Keratinocyte (primary cell): Measurements from ENCODE around the gene PRSS37.

Experiments used
- EZH2 ChIP-seq: IDR thresholded peaks from one replicate; pipeline ENCODE4 v1.6.1; 2012; ENCODE audit warnings: inconsistent platforms, mild to moderate bottlenecking, low read length, moderate library complexity
- TF ChIP-seq, protein P1 (sequence below), 3 experiments: IDR thresholded peaks in 1 of 3; conservative IDR thresholded peaks in 1 of 3; optimal IDR thresholded peaks in 1 of 3; 2 replicates in 2 of 3; 3 replicates in 1 of 3; pipeline versions ENCODE3 to v1.5.1; 2011; ENCODE audit warnings: low read length in 3 of 3, mild to moderate bottlenecking in 3 of 3, moderate library complexity in 2 of 3, control low read depth in 1 of 3, inconsistent platforms in 1 of 3; ENCODE audit not compliant: insufficient read depth in 2 of 3; ENCODE audit errors: extremely low read depth in 1 of 3

GRCh38 chr7:141840708-141841107 is 577 bp downstream of the PRSS37 start:
- TF ChIP-seq, protein P1, sequence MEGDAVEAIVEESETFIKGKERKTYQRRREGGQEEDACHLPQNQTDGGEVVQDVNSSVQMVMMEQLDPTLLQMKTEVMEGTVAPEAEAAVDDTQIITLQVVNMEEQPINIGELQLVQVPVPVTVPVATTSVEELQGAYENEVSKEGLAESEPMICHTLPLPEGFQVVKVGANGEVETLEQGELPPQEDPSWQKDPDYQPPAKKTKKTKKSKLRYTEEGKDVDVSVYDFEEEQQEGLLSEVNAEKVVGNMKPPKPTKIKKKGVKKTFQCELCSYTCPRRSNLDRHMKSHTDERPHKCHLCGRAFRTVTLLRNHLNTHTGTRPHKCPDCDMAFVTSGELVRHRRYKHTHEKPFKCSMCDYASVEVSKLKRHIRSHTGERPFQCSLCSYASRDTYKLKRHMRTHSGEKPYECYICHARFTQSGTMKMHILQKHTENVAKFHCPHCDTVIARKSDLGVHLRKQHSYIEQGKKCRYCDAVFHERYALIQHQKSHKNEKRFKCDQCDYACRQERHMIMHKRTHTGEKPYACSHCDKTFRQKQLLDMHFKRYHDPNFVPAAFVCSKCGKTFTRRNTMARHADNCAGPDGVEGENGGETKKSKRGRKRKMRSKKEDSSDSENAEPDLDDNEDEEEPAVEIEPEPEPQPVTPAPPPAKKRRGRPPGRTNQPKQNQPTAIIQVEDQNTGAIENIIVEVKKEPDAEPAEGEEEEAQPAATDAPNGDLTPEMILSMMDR (optimal IDR thresholded peaks at IDR 0.05 in 1 of 3, IDR thresholded peaks at IDR 0.05 in 1 of 3, conservative IDR thresholded peaks at IDR 0.05 in 1 of 3; ENCODE audit: extremely low read depth in 1 of 3, insufficient read depth in 2 of 3, low read length in 3 of 3): no peak
- TF ChIP-seq EZH2: no peak
